HepG2 (cell line): ENCODE results near the gene RTEL1. TPM values are rescaled to one million over a fixed set of nuclear protein-coding genes. Genes with fewer than 3 reads are reported as not detected.

Experiments
- ATF1 ChIP-seq: IDR thresholded peaks from 2 replicates; pipeline ENCODE4 v1.6.1; 2016; ENCODE audit warnings: mild to moderate bottlenecking, control low read depth
- GATAD1 ChIP-seq: IDR thresholded peaks from 2 replicates; pipeline ENCODE4 v1.6.1; 2016; ENCODE audit warnings: missing genetic modification reagents, missing compliant biosample characterization
- HOXA9 ChIP-seq: sonication (generic); formaldehyde crosslinking; IDR thresholded peaks from 2 replicates; pipeline ENCODE4 v1.8.1; 2022; ENCODE audit warnings: missing genetic modification reagents, mild to moderate bottlenecking, moderate library complexity, borderline replicate concordance
- IKZF5 ChIP-seq: IDR thresholded peaks from 2 replicates; pipeline ENCODE4 v1.6.1; 2018; ENCODE audit warnings: missing genetic modification reagents, mild to moderate bottlenecking, missing compliant biosample characterization
- KLF12 ChIP-seq: sonication (generic); formaldehyde crosslinking; IDR thresholded peaks from 2 replicates; pipeline ENCODE4 v1.4.0; 2020; ENCODE audit warnings: missing genetic modification reagents, borderline replicate concordance
- KLF16 ChIP-seq, 2 experiments: sonication (generic) in 1 of 2; formaldehyde crosslinking in 1 of 2; IDR thresholded peaks; 2 replicates each; pipeline versions ENCODE4 v1.6.1 to v1.8.0; 2016 to 2023; ENCODE audit warnings: missing genetic modification reagents in 2 of 2, missing compliant biosample characterization in 1 of 2
- MNT ChIP-seq: fragments of 450-650 bp; IDR thresholded peaks from 2 replicates; pipeline ENCODE4 v1.6.1; 2016
- NCOR1 ChIP-seq: fragments of 200-600 bp; sonication (generic); IDR thresholded peaks from 2 replicates; pipeline ENCODE4 v1.7.0; 2017; ENCODE audit warnings: antibody characterized with exemption, low read length, borderline replicate concordance
- SATB2 ChIP-seq: sonication (generic); formaldehyde crosslinking; IDR thresholded peaks from 2 replicates; pipeline ENCODE4 v1.5.0; 2020; ENCODE audit warnings: missing genetic modification reagents
- SETDB1 ChIP-seq: sonication (generic); formaldehyde crosslinking; IDR thresholded peaks from 2 replicates; pipeline ENCODE4 v1.5.1; 2020; ENCODE audit warnings: missing genetic modification reagents, mild to moderate bottlenecking, borderline replicate concordance
- SIX1 ChIP-seq: sonication (generic); formaldehyde crosslinking; IDR thresholded peaks from 2 replicates; pipeline ENCODE4 v1.4.0; 2020; ENCODE audit warnings: missing genetic modification reagents, borderline replicate concordance
- SSRP1 ChIP-seq: IDR thresholded peaks from 2 replicates; pipeline ENCODE4 v1.6.1; 2016; ENCODE audit warnings: control low read depth
- ZNF20 ChIP-seq: sonication (generic); formaldehyde crosslinking; IDR thresholded peaks from 2 replicates; pipeline ENCODE4 v1.4.0; 2020; ENCODE audit warnings: mild to moderate bottlenecking, moderate library complexity, missing genetic modification reagents
- ZNF225 ChIP-seq: sonication (generic); formaldehyde crosslinking; IDR thresholded peaks from 2 replicates; pipeline ENCODE4 v1.4.0; 2020; ENCODE audit warnings: mild to moderate bottlenecking, missing genetic modification reagents
- ZNF253 ChIP-seq: sonication (generic); formaldehyde crosslinking; IDR thresholded peaks from 2 replicates; pipeline ENCODE4 v1.8.0; 2022; ENCODE audit warnings: mild to moderate bottlenecking, missing genetic modification reagents, borderline replicate concordance
- ZNF333 ChIP-seq: sonication (generic); formaldehyde crosslinking; IDR thresholded peaks from 2 replicates; pipeline ENCODE4 v1.4.0; 2020; ENCODE audit warnings: mild to moderate bottlenecking, missing genetic modification reagents, borderline replicate concordance
- ZNF382 ChIP-seq: sonication (generic); formaldehyde crosslinking; IDR thresholded peaks from 2 replicates; pipeline ENCODE4 v1.5.0; 2020; ENCODE audit warnings: missing genetic modification reagents, mild to moderate bottlenecking, borderline replicate concordance
- ZNF660 ChIP-seq: sonication (generic); formaldehyde crosslinking; IDR thresholded peaks from 2 replicates; pipeline ENCODE4 v1.5.1; 2020; ENCODE audit warnings: mild to moderate bottlenecking, low read depth, missing genetic modification reagents, borderline replicate concordance
- ZNF709 ChIP-seq: sonication (generic); formaldehyde crosslinking; IDR thresholded peaks from 2 replicates; pipeline ENCODE4 v1.5.0; 2020; ENCODE audit warnings: mild to moderate bottlenecking, missing genetic modification reagents
- ZSCAN21 ChIP-seq: sonication (generic); formaldehyde crosslinking; IDR thresholded peaks from 2 replicates; pipeline ENCODE4 v1.8.0; 2022; ENCODE audit warnings: mild to moderate bottlenecking, missing genetic modification reagents, moderate library complexity, borderline replicate concordance
- ZZZ3 ChIP-seq: sonication (generic); formaldehyde crosslinking; IDR thresholded peaks from 2 replicates; pipeline ENCODE4 v1.4.0; 2020; ENCODE audit warnings: missing genetic modification reagents, mild to moderate bottlenecking, borderline replicate concordance
- polyA plus RNA-seq, 8 experiments: library from polyadenylated mRNA; depleted of rRNA in 3 of 8; stranded (reverse) in 7 of 8; unstranded in 1 of 8; fragments of >200 nt; fragmentation: Illumina TruSeq in 4 of 8; extraction: Trizol in 4 of 8; gene quantifications; 2 replicates each; pipeline versions ENCODE4 v1.2.1 to v1.2.3, GENCODE V29; 2011 to 2016; ENCODE audit warnings: low read depth in 4 of 8, missing spikeins in 1 of 8, mixed read lengths in 1 of 8; ENCODE audit not compliant: insufficient read depth in 1 of 8
- total RNA-seq, 5 experiments: library from RNA; depleted of rRNA; stranded (reverse); fragments of >200 nt; fragmentation: Illumina TruSeq; extraction: Trizol; gene quantifications; 2 replicates each; pipeline ENCODE4 v1.2.3, GENCODE V29; 2016; ENCODE audit warnings: low read depth in 1 of 5
- TF ChIP-seq, protein P1 (sequence below): sonication (generic); formaldehyde crosslinking; IDR thresholded peaks from 2 replicates; pipeline ENCODE4 v1.5.1; 2020; ENCODE audit warnings: missing genetic modification reagents, mild to moderate bottlenecking, borderline replicate concordance
- TF ChIP-seq, protein P2 (sequence below): sonication (generic); formaldehyde crosslinking; IDR thresholded peaks from 2 replicates; pipeline ENCODE4 v1.8.1; 2022; ENCODE audit warnings: low read depth, mild to moderate bottlenecking, missing genetic modification reagents

The RTEL1 gene
- total and polyA plus RNA-seq, 2 of the 13 experiments (the other 11 are each of a cell fraction or from before 2014, with no cell fraction given): 21.8 to 36.4 TPM

GRCh38 chr20:63740627-63741353 lies 82.7 kb downstream of the RTEL1 start (continued):
- TF ChIP-seq ZZZ3 (CRISPR knock-in tag): peak; percentile 68
- peak; percentile 73 for TF ChIP-seq ZNF225 (CRISPR knock-in tag)
- peak; percentile 60 for TF ChIP-seq MNT
- 0 out of 2 replicates have a peak, but pooled peaks have one; percentile 52 for TF ChIP-seq ZNF20 (CRISPR knock-in tag)
- TF ChIP-seq ATF1 (CRISPR knock-in tag): no peak
- no peak for TF ChIP-seq ZNF382 (CRISPR knock-in tag)
- peak; percentile 89 for TF ChIP-seq ZNF253 (CRISPR knock-in tag)
- TF ChIP-seq SIX1 (CRISPR knock-in tag): peak; percentile 80
- peak; percentile 89; the same call in 1 of the 2 replicates for TF ChIP-seq ZSCAN21 (CRISPR knock-in tag)
- TF ChIP-seq SSRP1: 0 out of 2 replicates have a peak, but pooled peaks have one; percentile 81
- peak; percentile 83 for TF ChIP-seq NCOR1
- TF ChIP-seq KLF16 (CRISPR knock-in tag; IDR thresholded peaks at IDR 0.05): peak; percentile 14 to 100; a peak in 3 of 4 replicates
- peak; percentile 99 for TF ChIP-seq KLF12 (CRISPR knock-in tag)
- TF ChIP-seq ZNF709 (CRISPR knock-in tag): peak; percentile 64; the same call in 1 of the 2 replicates
- TF ChIP-seq ZNF333 (CRISPR knock-in tag): peak; percentile 90; the same call in 1 of the 2 replicates
- no peak; the same call in 1 of the 2 replicates for TF ChIP-seq ZNF660 (CRISPR knock-in tag)
- peak; percentile 97 for TF ChIP-seq SATB2 (CRISPR knock-in tag)
- peak; percentile 87 for TF ChIP-seq GATAD1 (CRISPR knock-in tag)
- no peak for TF ChIP-seq SETDB1 (CRISPR knock-in tag)
- peak; percentile 90; the same call in 1 of the 2 replicates for TF ChIP-seq IKZF5 (CRISPR knock-in tag)
- TF ChIP-seq, protein P1, sequence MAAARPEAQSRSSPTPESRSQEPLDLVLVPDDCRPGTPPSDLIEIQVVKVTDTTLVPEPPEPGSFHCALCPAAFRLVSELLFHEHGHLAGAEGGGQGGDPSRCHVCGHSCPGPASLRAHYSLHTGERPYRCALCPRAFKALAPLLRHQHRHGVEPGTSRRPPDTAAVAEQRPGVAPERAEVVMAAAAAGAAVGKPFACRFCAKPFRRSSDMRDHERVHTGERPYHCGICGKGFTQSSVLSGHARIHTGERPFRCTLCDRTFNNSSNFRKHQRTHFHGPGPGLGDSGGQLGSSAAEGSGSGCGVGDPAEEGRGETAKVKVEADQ (CRISPR knock-in tag): peak; percentile 89
- TF ChIP-seq, protein P2, sequence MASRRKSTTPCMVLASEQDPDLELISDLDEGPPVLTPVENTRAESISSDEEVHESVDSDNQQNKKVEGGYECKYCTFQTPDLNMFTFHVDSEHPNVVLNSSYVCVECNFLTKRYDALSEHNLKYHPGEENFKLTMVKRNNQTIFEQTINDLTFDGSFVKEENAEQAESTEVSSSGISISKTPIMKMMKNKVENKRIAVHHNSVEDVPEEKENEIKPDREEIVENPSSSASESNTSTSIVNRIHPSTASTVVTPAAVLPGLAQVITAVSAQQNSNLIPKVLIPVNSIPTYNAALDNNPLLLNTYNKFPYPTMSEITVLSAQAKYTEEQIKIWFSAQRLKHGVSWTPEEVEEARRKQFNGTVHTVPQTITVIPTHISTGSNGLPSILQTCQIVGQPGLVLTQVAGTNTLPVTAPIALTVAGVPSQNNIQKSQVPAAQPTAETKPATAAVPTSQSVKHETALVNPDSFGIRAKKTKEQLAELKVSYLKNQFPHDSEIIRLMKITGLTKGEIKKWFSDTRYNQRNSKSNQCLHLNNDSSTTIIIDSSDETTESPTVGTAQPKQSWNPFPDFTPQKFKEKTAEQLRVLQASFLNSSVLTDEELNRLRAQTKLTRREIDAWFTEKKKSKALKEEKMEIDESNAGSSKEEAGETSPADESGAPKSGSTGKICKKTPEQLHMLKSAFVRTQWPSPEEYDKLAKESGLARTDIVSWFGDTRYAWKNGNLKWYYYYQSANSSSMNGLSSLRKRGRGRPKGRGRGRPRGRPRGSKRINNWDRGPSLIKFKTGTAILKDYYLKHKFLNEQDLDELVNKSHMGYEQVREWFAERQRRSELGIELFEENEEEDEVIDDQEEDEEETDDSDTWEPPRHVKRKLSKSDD: peak; percentile 88
- no peak for TF ChIP-seq HOXA9 (CRISPR knock-in tag)
